ENCODE results near the gene SMIM26. TPM values are rescaled to one million over a fixed set of nuclear protein-coding genes. Genes with fewer than 3 reads are reported as not detected.
A peak's percentile ranks its signal among the peaks of the same experiment; 100 is the strongest.

Gene SMIM26
- total RNA-seq, 1 experiment from 2014 or later = 56.6 TPM

GRCh38 chr20:18596270-18596669 is 29.0 kb downstream of the SMIM26 start:
- no peak for TF ChIP-seq CTCF (conservative IDR thresholded peaks at IDR 0.05; ENCODE audit: low read depth, low read length)
- TF ChIP-seq EZH2 (IDR thresholded peaks at IDR 0.05; ENCODE audit: borderline replicate concordance, low read depth, low read length, poor library complexity, severe bottlenecking) = no peak
- H3K36me3 ChIP-seq (ENCODE audit: insufficient read depth, low read length, poor library complexity, severe bottlenecking) = no peaks in the 10 kb centered on the region
- no peaks in the 10 kb centered on the region for H3K27me3 ChIP-seq (replicated peaks; ENCODE audit: insufficient read depth, low read depth, low read length, poor library complexity)
- H3K4me1 ChIP-seq (ENCODE audit: insufficient read depth, low read length, poor library complexity, severe bottlenecking) = no peaks in the 10 kb centered on the region
- ChIA-PET POLR2A (ENCODE audit: low non-redundant PET) (no interaction called here), CTCF (no interaction called here)
- no peak overlapping the region for H3K4me3 ChIP-seq (ENCODE audit: low read depth, low read length, poor library complexity, severe bottlenecking)
- intact Hi-C loops (cut with micrococcal nuclease; ENCODE audit: unreplicated experiment) = no loop called here
- no peaks in the 10 kb centered on the region for H3K9me3 ChIP-seq (ENCODE audit: low read depth, low read length, poor library complexity, severe bottlenecking)
- DNase-seq (ENCODE audit: low spot score) = no peak
- no TSS peak for BruUV-seq (replicated peaks)
- no peak overlapping the region for H3K27ac ChIP-seq (ENCODE audit: low read depth, low read length, poor library complexity, severe bottlenecking)

- no peaks in the 10 kb centered on the region for H3K4me1 ChIP-seq (ENCODE audit: insufficient read depth, low read length, poor library complexity, severe bottlenecking)
- H3K36me3 ChIP-seq (ENCODE audit: insufficient read depth, low read length, poor library complexity, severe bottlenecking) = no peaks in the 10 kb centered on the region
- H3K27ac ChIP-seq (ENCODE audit: low read depth, low read length, poor library complexity, severe bottlenecking) = no peak overlapping the region
- BruUV-seq (replicated peaks) = no TSS peak
- TF ChIP-seq EZH2 (IDR thresholded peaks at IDR 0.05; ENCODE audit: borderline replicate concordance, low read depth, low read length, poor library complexity, severe bottlenecking) (no peak), CTCF (conservative IDR thresholded peaks at IDR 0.05; ENCODE audit: low read depth, low read length) (no peak)
- H3K9me3 ChIP-seq (ENCODE audit: low read depth, low read length, poor library complexity, severe bottlenecking) = no peaks in the 10 kb centered on the region
- no peaks in the 10 kb centered on the region for H3K27me3 ChIP-seq (replicated peaks; ENCODE audit: insufficient read depth, low read depth, low read length, poor library complexity)
- intact Hi-C loops (cut with micrococcal nuclease; ENCODE audit: unreplicated experiment) = no loop called here
- DNase-seq (ENCODE audit: low spot score) = no peak
- H3K4me3 ChIP-seq (ENCODE audit: low read depth, low read length, poor library complexity, severe bottlenecking) = no peak overlapping the region
- ChIA-PET CTCF (interaction anchor here (0.6 kb wide), 1 partner anchor 382 kb away, joined by 4 read pairs; no protein-coding TSS in a partner anchor), POLR2A (ENCODE audit: low non-redundant PET) (no interaction called here)
These were observed 42.5 kb downstream of the SMIM26 start for GRCh38 chr20:18609741-18610140.

- no peak overlapping the region for H3K27ac ChIP-seq (ENCODE audit: low read depth, low read length, poor library complexity, severe bottlenecking)
- H3K4me3 ChIP-seq (ENCODE audit: low read depth, low read length, poor library complexity, severe bottlenecking) = no peak overlapping the region
- DNase-seq (ENCODE audit: low spot score) = peak; percentile 67
- no peak for TF ChIP-seq CTCF (conservative IDR thresholded peaks at IDR 0.05; ENCODE audit: low read depth, low read length)
- no peak for TF ChIP-seq EZH2 (IDR thresholded peaks at IDR 0.05; ENCODE audit: borderline replicate concordance, low read depth, low read length, poor library complexity, severe bottlenecking)
- intact Hi-C loops (cut with micrococcal nuclease; ENCODE audit: unreplicated experiment) = no loop called here
- no peaks in the 10 kb centered on the region for H3K36me3 ChIP-seq (ENCODE audit: insufficient read depth, low read length, poor library complexity, severe bottlenecking)
- no TSS peak for BruUV-seq (replicated peaks)
- ChIA-PET POLR2A (ENCODE audit: low non-redundant PET) (no interaction called here), CTCF (no interaction called here)
- no peaks in the 10 kb centered on the region for H3K27me3 ChIP-seq (replicated peaks; ENCODE audit: insufficient read depth, low read depth, low read length, poor library complexity)
- H3K9me3 ChIP-seq (ENCODE audit: low read depth, low read length, poor library complexity, severe bottlenecking) = no peaks in the 10 kb centered on the region
- no peaks in the 10 kb centered on the region for H3K4me1 ChIP-seq (ENCODE audit: insufficient read depth, low read length, poor library complexity, severe bottlenecking)
These were observed 44.3 kb downstream of the SMIM26 start for GRCh38 chr20:18611492-18611891.

All from A673 (cell line).